Liver (tissue), 9 donors: Measurements from ENCODE around the gene KRIT1. TPM values are rescaled to one million over a fixed set of nuclear protein-coding genes. Genes with fewer than 3 reads are reported as not detected.
A peak's percentile ranks its signal among the peaks of the same experiment; 100 is the strongest.

Experiments
- DNase-seq: peaks from one replicate; pipeline ENCODE4 v3.0.0-alpha.2; 2017; ENCODE audit warnings: low spot score
- H3K27ac ChIP-seq, 2 donors: one replicate each; pipeline ENCODE4 v1.7.0; 2013; ENCODE audit warnings: inconsistent platforms in 2 of 2, low read length in 2 of 2, control low read depth in 1 of 2, low read depth in 1 of 2, mild to moderate bottlenecking in 1 of 2
- H3K27me3 ChIP-seq, 4 donors: one replicate each; pipeline versions ENCODE4 v1.6.1 to v1.7.0; 2013; ENCODE audit warnings: low read length in 3 of 4, inconsistent platforms in 1 of 4, mild to moderate bottlenecking in 1 of 4, moderate library complexity in 1 of 4; ENCODE audit not compliant: control insufficient read depth in 4 of 4, insufficient read depth in 4 of 4
- H3K36me3 ChIP-seq, 4 donors: one replicate each; pipeline versions ENCODE4 v1.6.1 to v1.7.0; 2013; ENCODE audit warnings: low read length in 3 of 4, mild to moderate bottlenecking in 3 of 4, low read depth in 1 of 4, moderate library complexity in 1 of 4; ENCODE audit not compliant: control insufficient read depth in 4 of 4, insufficient read depth in 3 of 4
- H3K4me1 ChIP-seq, 4 donors: one replicate each; pipeline versions ENCODE4 v1.6.1 to v1.7.0; 2013; ENCODE audit warnings: low read length in 3 of 4, mild to moderate bottlenecking in 3 of 4, moderate library complexity in 1 of 4; ENCODE audit not compliant: control insufficient read depth in 4 of 4, insufficient read depth in 4 of 4
- H3K4me3 ChIP-seq, 3 donors: one replicate each; pipeline versions ENCODE4 v1.6.1 to v1.7.0; 2013; ENCODE audit warnings: low read length in 3 of 3, control low read depth in 1 of 3, low read depth in 1 of 3, mild to moderate bottlenecking in 1 of 3
- H3K9ac ChIP-seq, 2 donors: one replicate each; pipeline ENCODE4 v1.7.0; 2013; ENCODE audit warnings: low read length in 2 of 2, mild to moderate bottlenecking in 2 of 2, moderate library complexity in 2 of 2, control low read depth in 1 of 2, low read depth in 1 of 2
- H3K9me3 ChIP-seq, 4 donors: one replicate each; pipeline versions ENCODE4 v1.6.1 to v1.7.0; 2013; ENCODE audit warnings: low read length in 3 of 4; ENCODE audit not compliant: control insufficient read depth in 4 of 4
- ATF3 ChIP-seq: IDR thresholded peaks from 2 replicates; pipeline ENCODE4 v1.6.1; 2016; ENCODE audit warnings: antibody characterized with exemption
- CTCF ChIP-seq: fragments of 150-350 bp; IDR thresholded peaks from 2 replicates; pipeline ENCODE4 v1.5.1; 2017; ENCODE audit warnings: improper control_type of control experiment, low read depth, low read length; ENCODE audit not compliant: missing input control
- EGR1 ChIP-seq, 2 donors: IDR thresholded peaks; 2 replicates each; pipeline ENCODE4 v1.6.1; 2016 to 2018; ENCODE audit warnings: antibody characterized with exemption in 2 of 2, low read depth in 2 of 2
- FOXA1 ChIP-seq: IDR thresholded peaks from 2 replicates; pipeline ENCODE4 v1.6.1; 2016; ENCODE audit warnings: antibody characterized with exemption
- FOXA2 ChIP-seq: IDR thresholded peaks from 2 replicates; pipeline ENCODE4 v1.6.1; 2016; ENCODE audit warnings: antibody characterized with exemption
- GABPA ChIP-seq, 2 donors: IDR thresholded peaks in 1 of 2; conservative IDR thresholded peaks in 1 of 2; 2 replicates each; pipeline ENCODE4 v1.6.1; 2016; ENCODE audit warnings: antibody characterized with exemption in 2 of 2, mild to moderate bottlenecking in 1 of 2, moderate library complexity in 1 of 2
- HNF4A ChIP-seq, 2 donors: conservative IDR thresholded peaks; 2 replicates each; pipeline ENCODE4 v1.6.1; 2016; ENCODE audit warnings: antibody characterized with exemption in 2 of 2, mild to moderate bottlenecking in 2 of 2
- HNF4G ChIP-seq: IDR thresholded peaks from 2 replicates; pipeline ENCODE4 v1.6.1; 2016; ENCODE audit warnings: antibody characterized with exemption
- JUND ChIP-seq, 2 donors: IDR thresholded peaks; 2 replicates each; pipeline ENCODE4 v1.6.1; 2016; ENCODE audit warnings: antibody characterized with exemption in 2 of 2
- MAX ChIP-seq: IDR thresholded peaks from 2 replicates; pipeline ENCODE4 v1.6.1; 2016; ENCODE audit warnings: antibody characterized with exemption
- NR2F2 ChIP-seq: IDR thresholded peaks from 2 replicates; pipeline ENCODE4 v1.6.1; 2016; ENCODE audit warnings: antibody characterized with exemption
- RAD21 ChIP-seq, 2 donors: IDR thresholded peaks; 2 replicates each; pipeline ENCODE4 v1.6.1; 2016; ENCODE audit warnings: antibody characterized with exemption in 2 of 2, mild to moderate bottlenecking in 2 of 2
- REST ChIP-seq: IDR thresholded peaks from 2 replicates; pipeline ENCODE4 v1.6.1; 2016; ENCODE audit warnings: antibody characterized with exemption, mild to moderate bottlenecking
- RXRA ChIP-seq, 2 donors: IDR thresholded peaks; 2 replicates each; pipeline ENCODE4 v1.6.1; 2017 to 2018; ENCODE audit warnings: antibody characterized with exemption in 2 of 2, mild to moderate bottlenecking in 1 of 2
- SP1 ChIP-seq: IDR thresholded peaks from 2 replicates; pipeline ENCODE4 v1.6.1; 2018; ENCODE audit warnings: antibody characterized with exemption, mild to moderate bottlenecking
- TAF1 ChIP-seq: conservative IDR thresholded peaks from 2 replicates; pipeline ENCODE4 v1.6.1; 2016; ENCODE audit warnings: antibody characterized with exemption, mild to moderate bottlenecking
- YY1 ChIP-seq: IDR thresholded peaks from 2 replicates; pipeline ENCODE4 v1.6.1; 2016; ENCODE audit warnings: antibody characterized with exemption, mild to moderate bottlenecking
- ZBTB33 ChIP-seq: IDR thresholded peaks from 2 replicates; pipeline ENCODE4 v1.6.1; 2016; ENCODE audit warnings: antibody characterized with exemption
- WGBS: extraction: QIAGEN DNeasy Blood & Tissue Kit; methylation state at CpG from one replicate; pipeline ENCODE4 v1.1.7; 2013; 5-methylcytosine and 5-hydroxymethylcytosine counted together
- polyA plus RNA-seq, 2 donors: library from polyadenylated mRNA; stranded (reverse) in 1 of 2; unstranded in 1 of 2; fragments of 200-250 nt in 1 of 2; fragments of >200 nt in 1 of 2; fragmentation: Nextera tagmentation in 1 of 2; extraction: Ambion mirVana in 1 of 2; gene quantifications; one replicate each; pipeline versions ENCODE4 v1.2.1 to v1.2.3, GENCODE V29; 2013 to 2015
- total RNA-seq, 2 donors: library from RNA; depleted of rRNA; stranded (reverse); fragments of >200 nt; gene quantifications; one replicate each; pipeline ENCODE4 v1.2.3, GENCODE V29; 2014
- donor health status: healthy.
- donor health status: healthy.
- donor health status: healthy.
- donor health status: healthy.
- donor health status: healthy.

The KRIT1 gene
- total RNA-seq: 10 to 100 TPM; 31.2 to 48.4 TPM
- polyA plus RNA-seq: 10 to 100 TPM in 1 of 2 donors, 1 to 10 TPM in 1; 8.0 to 16.6 TPM

GRCh38 chr7:92245487-92246359, at the start of gene KRIT1, which contains the start of gene ANKIB1:
KRIT1 (minus strand) TSS chr7:92245914; CDS start chr7:92242135, 3,779 bp downstream.
ANKIB1 (plus strand) TSS chr7:92245974; CDS start chr7:92294979, 49,005 bp downstream.
- peaks cover 0 to 5% (median 2%) of the 10 kb centered on the region in 4 donors for H3K36me3 ChIP-seq
- H3K4me3 ChIP-seq: peak within 1 kb of the TSS; percentile 87 to 99 (median 95)
- H3K27me3 ChIP-seq: no peaks in the 10 kb centered on the region
- H3K9me3 ChIP-seq: no peaks in the 10 kb centered on the region
- DNase-seq: peak; percentile 86
- peaks cover 0 to 29% (median 28%) of the 10 kb centered on the region in 4 donors for H3K4me1 ChIP-seq
- TF ChIP-seq ZBTB33: no peak
- no peak for TF ChIP-seq ATF3
- peak; percentile 49 for TF ChIP-seq YY1
- TF ChIP-seq RAD21 (IDR thresholded peaks at IDR 0.05): peak; percentile 10 to 46
- TF ChIP-seq NR2F2: peak; percentile 68
- peak; percentile 52 for TF ChIP-seq REST
- no peak for TF ChIP-seq HNF4A (conservative IDR thresholded peaks at IDR 0.05)
- TF ChIP-seq FOXA2: no peak
- peak; percentile 80 to 95 for TF ChIP-seq GABPA (IDR thresholded peaks at IDR 0.05 in 1 of 2, conservative IDR thresholded peaks at IDR 0.05 in 1 of 2)
- TF ChIP-seq MAX: no peak
- TF ChIP-seq TAF1: peak; percentile 54
- no peak for TF ChIP-seq HNF4G
- TF ChIP-seq EGR1 (IDR thresholded peaks at IDR 0.05; ENCODE audit: low read depth in 2 of 2): peak in 1 of 2 donors; percentile 24
- TF ChIP-seq CTCF: peak; percentile 3
- TF ChIP-seq RXRA (IDR thresholded peaks at IDR 0.05): peak; percentile 26 to 58
- TF ChIP-seq FOXA1: no peak
- no peak for TF ChIP-seq JUND (IDR thresholded peaks at IDR 0.05)
- TF ChIP-seq SP1: peak; percentile 9
- under 1% methylated on average over 67 of the region's 71 CpGs for WGBS
- H3K9ac ChIP-seq: peak within 1 kb of the TSS; percentile 77 to 85
- H3K27ac ChIP-seq: peak within 1 kb of the TSS; percentile 82 to 92
